Stimulated activated effector memory CD8-positive, alpha-beta T cell treated with anti-CD3 and anti-CD28 coated beads, Interleukin-12 subunit alpha, Interleukin-12 subunit beta, amount 100 ng/mL, for 72 hours (primary cell): ENCODE results near the gene PPP1R26.
"Not testable (repeated sequence)": the region's sequence is repeated elsewhere in the genome, so short reads cannot be mapped to it uniquely, and the experiment has no call there.

Source experiments
- ATAC-seq: fragments of 150-1000 bp; cut with Tn5 transposase; 2 replicates; pipeline ENCODE4 v1.10.0; 2021
- DNase-seq, 2 donors: peaks; one replicate each; pipeline ENCODE4 v3.0.0; 2021 to 2022; ENCODE audit warnings: low spot score in 2 of 2
- H3K27ac Mint-ChIP-seq: one replicate; pipeline ENCODE4 v1.8.0; 2022; ENCODE audit warnings: mild to moderate bottlenecking, mixed read lengths
- H3K36me3 Mint-ChIP-seq: one replicate; pipeline ENCODE4 v1.8.0; 2022; ENCODE audit warnings: mild to moderate bottlenecking, mixed read lengths
- H3K4me1 Mint-ChIP-seq: one replicate; pipeline ENCODE4 v1.8.0; 2022; ENCODE audit warnings: mixed read lengths
- H3K4me3 Mint-ChIP-seq: one replicate; pipeline ENCODE4 v1.8.0; 2022; ENCODE audit warnings: mild to moderate bottlenecking, mixed read lengths
- H3K9me3 Mint-ChIP-seq: one replicate; pipeline ENCODE4 v1.8.0; 2022; ENCODE audit warnings: mixed read lengths

PPP1R26 gene

DNA sequence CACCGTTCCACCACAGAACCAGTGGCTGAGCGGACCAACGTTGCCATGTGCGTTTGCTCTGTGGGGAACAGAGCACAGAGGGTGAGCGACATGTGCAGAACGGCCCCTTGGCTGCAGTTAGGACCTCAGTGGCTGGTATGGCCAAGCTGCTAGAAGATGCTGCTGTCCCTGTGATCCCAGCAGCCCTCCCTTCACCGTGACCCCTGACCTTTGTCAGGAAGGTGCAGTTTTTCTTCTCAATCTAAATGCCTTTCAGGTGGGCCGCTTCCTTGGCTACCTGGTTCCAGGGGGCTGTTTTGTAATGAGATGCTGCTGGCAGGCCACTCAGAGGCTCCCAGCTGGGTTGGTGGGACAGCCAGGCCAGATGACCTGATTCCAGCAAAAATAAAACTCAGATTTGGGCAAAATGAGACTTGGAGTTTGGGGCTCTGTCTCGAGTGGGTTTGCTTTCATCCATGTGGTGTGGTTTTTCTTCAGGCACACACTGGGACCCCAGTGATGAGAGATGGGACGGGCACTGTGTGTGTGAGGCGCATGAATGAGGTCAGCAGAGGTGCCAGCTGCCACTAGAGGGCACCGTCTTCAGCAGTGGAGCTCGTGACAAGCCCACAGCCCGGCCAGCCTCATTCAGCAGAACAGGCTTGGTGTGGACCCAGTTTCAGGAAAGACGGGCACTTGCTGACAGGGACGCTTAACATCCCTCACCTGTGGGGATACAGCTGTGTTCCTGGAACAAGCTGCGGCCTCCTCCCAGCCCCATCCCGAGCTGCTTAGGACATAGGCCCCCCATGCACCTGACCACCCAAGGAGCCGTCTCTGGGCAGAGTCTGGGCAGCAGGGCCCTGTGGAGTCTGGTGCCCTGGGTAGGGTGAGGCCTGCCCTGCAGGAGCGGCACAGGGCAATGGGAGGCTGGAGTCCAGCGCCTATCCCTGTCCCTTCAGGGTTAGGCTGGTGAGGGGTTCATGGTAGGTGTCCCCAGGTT, 25.0 kb downstream of the PPP1R26 start:
- Mint-ChIP-seq H3K36me3 (peaks cover 49% of the 10 kb centered on the region), H3K27ac (peak overlapping the region; percentile 26), H3K9me3 (peaks cover 8% of the 10 kb centered on the region), H3K4me3 (no peak overlapping the region), H3K4me1 (peaks cover 36% of the 10 kb centered on the region)
- DNase-seq (peak; percentile 35 to 62), ATAC-seq (peak; percentile 27)

DNA sequence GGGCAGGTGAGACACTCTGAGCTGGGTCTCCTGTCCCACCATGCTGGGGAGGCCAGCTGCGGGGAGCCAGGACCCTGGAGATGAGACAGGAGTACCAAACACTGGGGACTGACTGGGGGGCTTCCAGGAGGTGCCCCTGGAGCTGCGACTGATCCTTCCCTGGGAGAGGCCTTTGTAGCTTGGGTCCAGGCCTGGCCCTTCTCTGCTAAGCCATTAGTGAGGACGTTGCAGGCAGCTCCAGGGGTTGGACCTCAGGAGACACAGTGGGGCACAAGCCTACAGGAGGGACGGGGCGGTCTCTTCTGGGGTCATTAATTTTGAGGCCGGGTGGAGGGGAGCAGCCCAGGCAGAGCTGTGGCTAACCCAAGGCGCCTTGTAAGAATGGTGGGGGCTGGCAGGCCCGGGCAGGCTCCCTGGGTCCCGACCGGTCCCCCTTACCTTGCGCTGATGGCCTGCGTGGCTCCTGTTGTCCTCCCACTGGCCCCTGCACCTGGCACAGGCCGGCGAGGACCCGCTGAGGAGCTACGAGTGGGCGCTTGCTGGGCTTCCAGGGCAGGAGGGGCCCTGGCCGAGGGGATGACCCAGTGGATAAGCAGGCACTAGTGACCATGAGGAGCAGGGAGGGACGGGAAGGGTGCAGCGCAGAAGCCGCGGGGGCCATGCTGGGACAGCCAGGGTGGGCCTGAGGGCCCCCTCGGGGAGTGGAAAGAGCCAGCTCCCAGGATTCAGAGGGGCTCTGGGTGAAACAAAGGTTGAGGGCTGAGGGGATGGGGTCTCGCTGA, 26.0 kb downstream of the PPP1R26 start:
- Mint-ChIP-seq H3K4me3 (no peak overlapping the region), H3K36me3 (peaks cover 45% of the 10 kb centered on the region), H3K27ac (peak overlapping the region; percentile 26), H3K4me1 (peaks cover 33% of the 10 kb centered on the region), H3K9me3 (peaks cover 8% of the 10 kb centered on the region)
- DNase-seq: no peak
- ATAC-seq: no peak

DNA sequence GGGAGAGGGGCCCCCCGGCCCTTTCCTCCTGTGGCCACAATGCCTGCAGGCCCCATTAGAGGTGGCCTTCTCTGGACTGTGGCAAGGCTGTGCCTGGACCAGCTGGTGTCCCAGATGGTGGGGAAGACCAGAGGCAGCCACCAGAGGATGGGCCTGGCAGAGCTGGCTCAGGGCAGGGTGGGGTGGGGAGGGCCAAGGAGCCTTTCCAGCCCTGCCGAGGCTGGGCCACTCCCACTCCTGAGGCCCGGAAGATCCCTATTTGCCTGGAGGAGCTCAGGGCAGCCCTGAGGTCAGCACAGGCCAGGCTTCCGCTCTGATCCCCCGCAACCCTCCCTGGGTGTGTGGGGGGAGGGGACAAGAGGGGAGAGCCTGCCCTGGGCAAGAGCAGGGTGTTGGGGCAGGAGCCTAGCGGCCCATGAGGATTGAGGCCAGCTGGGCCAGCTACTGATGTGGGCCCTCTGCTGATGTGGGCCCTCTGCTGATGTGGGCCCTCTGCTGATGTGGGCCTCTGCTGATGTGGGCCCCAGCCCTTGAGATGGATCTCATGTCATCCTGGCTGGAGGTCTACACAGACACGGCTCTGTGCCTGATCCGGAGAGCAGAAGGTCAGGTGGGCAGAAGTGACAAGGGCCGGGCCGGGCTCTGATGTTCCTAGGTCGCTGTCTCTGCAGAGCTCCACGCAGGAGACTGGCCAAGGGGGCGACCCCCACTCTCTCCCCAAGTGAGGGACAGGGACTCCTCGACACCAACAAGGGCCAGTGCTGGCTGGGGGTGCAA, 26.9 kb downstream of the PPP1R26 start:
- DNase-seq (no peak), ATAC-seq (no peak)
- Mint-ChIP-seq H3K4me1 (peaks cover 39% of the 10 kb centered on the region), H3K36me3 (peaks cover 39% of the 10 kb centered on the region), H3K4me3 (no peak overlapping the region), H3K9me3 (peaks cover 8% of the 10 kb centered on the region), H3K27ac (no peak overlapping the region)

DNA sequence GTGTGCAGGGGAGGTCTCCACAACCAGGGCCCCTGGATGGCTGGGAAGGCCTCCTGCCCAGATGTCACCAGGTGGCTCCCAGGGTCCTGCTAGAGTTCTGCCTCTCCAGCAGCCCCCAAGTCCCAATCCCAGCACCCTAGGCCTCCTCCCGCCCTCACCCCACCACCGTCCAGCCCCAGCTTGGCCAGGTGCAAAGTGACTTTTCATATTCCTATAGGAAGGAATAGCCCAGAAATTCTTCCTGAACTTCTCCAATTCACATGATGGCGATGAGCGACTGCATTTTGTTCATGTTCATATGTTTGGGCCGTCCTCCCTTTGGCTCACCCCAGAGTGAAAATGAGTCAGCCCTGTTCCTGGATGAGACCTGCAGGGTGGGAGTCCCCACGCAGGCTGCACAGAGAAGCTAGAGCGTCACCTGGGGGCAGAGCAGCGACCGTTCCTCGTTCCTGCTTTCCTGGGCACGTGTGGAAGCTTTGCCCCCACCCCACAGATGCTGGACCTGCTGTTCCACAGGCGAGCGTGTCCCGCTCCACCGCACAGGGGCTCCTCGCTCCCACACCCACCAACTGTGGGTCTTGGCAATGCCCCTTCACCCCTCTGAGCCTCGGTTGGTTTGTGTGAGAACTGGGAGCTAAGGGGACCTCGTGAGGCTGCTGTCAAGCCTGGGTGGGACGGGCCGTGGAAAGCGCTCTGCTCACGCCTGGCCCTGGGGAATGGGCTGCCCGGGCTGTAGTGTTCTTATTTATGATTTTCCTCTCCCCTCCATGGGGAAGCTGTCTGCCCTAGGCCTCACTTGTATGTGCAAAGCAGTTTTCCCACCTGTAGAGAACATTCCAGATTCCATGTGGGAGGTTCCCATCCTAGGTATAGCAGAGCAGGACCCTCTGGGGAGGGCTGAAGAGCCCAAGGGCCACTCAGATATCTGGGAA, 27.8 kb downstream of the PPP1R26 start:
- Mint-ChIP-seq H3K4me1 (peaks cover 39% of the 10 kb centered on the region), H3K27ac (no peak overlapping the region)
- ATAC-seq: no peak

DNA sequence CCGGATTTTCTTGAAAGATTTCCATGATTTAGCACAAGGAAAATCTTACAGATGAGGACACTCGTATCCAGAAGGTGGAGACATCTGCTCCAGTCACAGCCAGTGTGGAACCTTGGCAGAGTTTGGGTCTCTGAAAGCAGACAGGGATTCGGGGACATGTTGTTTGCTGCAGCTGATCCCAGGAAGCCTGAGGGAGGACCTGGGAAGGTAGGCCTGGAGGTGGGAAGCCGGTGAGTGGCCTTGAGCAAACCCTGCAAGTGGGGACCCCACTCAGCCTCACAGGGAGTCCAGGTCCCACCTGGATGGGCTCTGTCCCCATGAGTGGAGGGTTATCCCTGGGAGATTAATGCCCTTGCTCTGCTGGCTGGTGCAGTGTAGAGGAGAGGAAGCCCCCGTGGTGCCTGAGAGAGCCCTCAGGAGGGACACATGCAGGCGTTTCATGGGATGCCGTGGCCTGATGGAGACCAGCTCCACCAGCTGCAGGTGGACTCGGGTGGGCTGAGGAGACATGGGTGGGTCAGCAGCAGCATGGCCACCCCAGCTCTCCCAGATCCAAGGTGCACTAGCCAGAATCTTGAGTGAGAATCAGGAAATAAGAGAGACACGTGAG, 28.7 kb downstream of the PPP1R26 start:
- no peak overlapping the region for H3K4me3 Mint-ChIP-seq
- ATAC-seq: no peak
- H3K4me1 Mint-ChIP-seq: peaks cover 37% of the 10 kb centered on the region
- peaks cover 23% of the 10 kb centered on the region for H3K36me3 Mint-ChIP-seq
- H3K9me3 Mint-ChIP-seq: peaks cover 8% of the 10 kb centered on the region
- no peak overlapping the region for H3K27ac Mint-ChIP-seq
- DNase-seq: no peak

More for the DNA sequence above, 27.8 kb downstream of the PPP1R26 start:
- H3K36me3 Mint-ChIP-seq: peaks cover 32% of the 10 kb centered on the region
- no peak overlapping the region for H3K4me3 Mint-ChIP-seq
- DNase-seq: no peak
- H3K9me3 Mint-ChIP-seq: peaks cover 8% of the 10 kb centered on the region

DNA sequence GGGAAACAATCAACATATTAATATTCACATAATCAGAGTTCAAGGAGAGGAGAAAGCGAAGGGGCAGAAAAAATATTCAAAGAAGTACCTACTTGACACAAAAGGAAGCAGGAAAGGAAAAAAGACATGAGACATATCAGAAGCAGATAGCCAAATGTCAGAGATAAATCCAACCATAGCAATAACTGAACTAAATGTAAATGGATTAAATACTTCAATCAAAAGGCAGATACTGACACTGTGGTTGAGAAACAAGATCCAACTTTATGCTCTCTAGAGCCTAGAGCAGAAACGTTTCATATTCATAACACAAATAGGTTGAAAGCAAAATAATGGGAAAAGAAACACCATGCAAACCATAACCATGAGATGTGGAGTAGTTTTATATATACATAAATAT, 29.9 kb downstream of the PPP1R26 start:
- Mint-ChIP-seq H3K4me1 (peaks cover 28% of the 10 kb centered on the region), H3K4me3 (no peak overlapping the region), H3K36me3 (peaks cover 11% of the 10 kb centered on the region), H3K9me3 (peaks cover 8% of the 10 kb centered on the region), H3K27ac (no peak overlapping the region)
- ATAC-seq: no peak
- no peak for DNase-seq

DNA sequence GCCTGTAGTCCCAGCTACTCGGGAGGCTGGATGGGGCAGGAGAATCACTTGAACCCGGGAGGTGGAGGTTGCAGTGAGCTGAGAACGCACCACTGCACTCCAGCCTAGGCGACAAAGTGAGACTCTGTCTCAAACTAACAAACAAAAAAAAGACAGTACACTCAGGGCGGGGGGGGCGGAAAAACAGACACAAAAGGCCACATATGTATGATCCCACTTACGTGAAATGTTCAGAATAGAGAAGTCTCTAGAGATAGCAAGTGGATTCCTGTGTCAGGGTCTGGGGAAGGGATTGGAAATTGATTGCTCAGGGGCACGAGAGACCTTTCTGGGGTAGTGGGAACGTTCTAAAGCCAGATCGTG, 32.6 kb downstream of the PPP1R26 start:
- no peaks in the 10 kb centered on the region for H3K36me3 Mint-ChIP-seq
- no peak overlapping the region for H3K4me3 Mint-ChIP-seq
- ATAC-seq: no peak
- peaks cover 8% of the 10 kb centered on the region for H3K9me3 Mint-ChIP-seq
- DNase-seq: no peak
- no peak overlapping the region for H3K27ac Mint-ChIP-seq
- peaks cover 21% of the 10 kb centered on the region for H3K4me1 Mint-ChIP-seq

DNA sequence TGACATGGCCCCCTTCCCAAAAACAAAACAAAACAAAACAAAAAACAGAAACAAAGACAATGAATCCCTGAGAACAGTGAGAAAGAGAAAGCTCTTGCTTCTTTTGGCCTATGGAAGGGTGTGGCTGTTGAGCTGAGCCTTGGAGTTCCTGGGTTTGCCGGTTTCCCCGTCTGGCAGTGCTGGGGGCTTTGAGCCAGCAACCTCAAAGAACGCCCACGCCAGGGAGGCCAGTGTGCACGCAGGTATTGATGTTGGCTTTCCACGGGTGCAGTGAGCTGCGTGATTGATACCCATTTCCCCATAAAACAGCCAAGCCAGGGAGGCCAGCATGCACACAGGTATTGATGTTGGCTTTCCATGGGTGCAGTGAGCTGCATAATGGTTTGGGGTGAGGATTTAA, 33.3 kb downstream of the PPP1R26 start:
- DNase-seq (no peak), ATAC-seq (no peak)
- Mint-ChIP-seq H3K36me3 (no peaks in the 10 kb centered on the region), H3K4me1 (peaks cover 21% of the 10 kb centered on the region), H3K9me3 (peaks cover 8% of the 10 kb centered on the region), H3K27ac (no peak overlapping the region), H3K4me3 (no peak overlapping the region)

DNA sequence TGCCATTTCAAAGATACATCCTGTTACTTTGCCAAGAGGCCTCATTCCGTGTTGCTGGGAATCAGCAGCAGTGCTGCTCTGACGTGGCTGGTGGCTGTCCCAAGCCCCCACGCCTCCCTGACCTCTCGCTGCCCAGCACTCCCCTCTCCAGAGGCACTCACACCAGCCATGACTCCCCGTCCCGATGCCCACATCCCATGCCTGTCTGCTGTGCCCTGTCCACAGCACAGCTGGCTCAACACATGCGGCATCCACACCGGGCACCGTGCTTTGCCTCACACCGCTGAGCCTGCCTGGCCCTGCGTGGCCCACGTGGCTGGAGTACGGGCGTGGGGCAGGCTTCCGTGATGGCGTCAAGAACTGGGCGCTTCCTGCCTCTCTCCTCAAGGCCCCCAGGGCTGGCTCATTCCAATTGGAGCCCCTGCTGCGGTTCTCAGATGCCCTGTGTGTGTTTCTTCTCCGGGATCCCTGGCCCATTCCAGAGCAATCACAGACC, 33.8 kb downstream of the PPP1R26 start:
- H3K9me3 Mint-ChIP-seq: peaks cover 8% of the 10 kb centered on the region
- H3K36me3 Mint-ChIP-seq: no peaks in the 10 kb centered on the region
- DNase-seq: no peak

DNA sequence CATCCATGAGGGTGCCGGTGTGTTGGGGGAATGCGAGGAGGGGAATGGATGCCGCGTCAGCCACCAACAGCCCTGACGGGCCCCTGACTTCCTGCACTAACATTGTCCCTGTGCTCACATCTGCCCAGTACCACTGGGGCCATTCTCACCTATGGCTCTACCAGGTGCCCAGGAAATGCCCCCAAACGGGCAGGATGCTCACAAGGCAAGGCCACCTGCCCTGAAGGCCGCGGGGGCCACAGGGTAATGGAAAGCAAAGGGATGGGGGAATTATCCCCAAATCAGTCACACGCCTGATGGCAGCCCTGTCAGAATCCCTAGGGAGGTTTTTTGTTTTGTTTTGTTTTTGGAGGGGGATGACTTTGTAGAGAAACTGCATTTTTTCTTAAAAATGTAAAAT, 34.3 kb downstream of the PPP1R26 start:
- H3K27ac Mint-ChIP-seq, H3K9me3 Mint-ChIP-seq, H3K36me3 Mint-ChIP-seq, ATAC-seq, DNase-seq, H3K4me3 Mint-ChIP-seq: not testable (repeated sequence)
- peaks cover 21% of the 10 kb centered on the region for H3K4me1 Mint-ChIP-seq

More for the DNA sequence above, 33.8 kb downstream of the PPP1R26 start:
- peaks cover 21% of the 10 kb centered on the region for H3K4me1 Mint-ChIP-seq
- ATAC-seq: no peak
- H3K4me3 Mint-ChIP-seq: no peak overlapping the region
- no peak overlapping the region for H3K27ac Mint-ChIP-seq

DNA sequence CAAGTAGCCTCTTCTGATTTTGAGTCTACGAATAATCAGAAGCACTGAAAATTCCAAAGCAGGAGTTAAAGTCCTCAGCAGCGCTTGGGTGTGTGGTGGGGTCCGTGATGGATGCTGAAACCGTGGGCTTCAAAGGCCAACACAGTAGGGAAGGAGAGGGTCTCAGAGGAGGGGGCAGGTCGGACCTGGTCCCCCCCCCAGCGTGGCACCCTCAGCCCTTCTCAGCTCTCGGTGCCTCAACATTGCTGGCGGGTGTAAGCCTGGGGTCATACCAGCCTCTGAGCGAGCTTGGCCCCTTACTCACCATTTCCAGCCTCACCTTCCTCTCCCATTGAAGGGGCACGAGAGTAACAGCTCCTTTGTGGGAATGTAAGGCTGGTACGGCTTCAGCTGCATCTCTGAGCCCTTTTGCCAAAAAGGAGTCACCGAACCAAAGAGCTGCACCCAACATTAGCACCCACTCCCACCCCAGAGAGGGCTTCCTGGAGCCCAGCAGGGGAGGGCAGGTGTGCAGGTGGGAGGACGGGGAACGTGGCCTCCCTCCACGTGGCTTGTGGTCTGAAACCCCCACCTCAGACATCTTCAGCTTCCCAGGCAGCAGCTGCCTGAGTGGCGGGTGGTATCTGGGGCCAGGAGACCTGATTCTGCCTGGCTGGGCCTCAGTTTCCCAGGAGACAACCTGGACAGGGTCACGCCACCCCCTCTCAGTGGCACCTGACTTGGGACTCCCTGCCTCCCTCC, 34.9 kb downstream of the PPP1R26 start:
- Mint-ChIP-seq H3K36me3 (no peaks in the 10 kb centered on the region), H3K9me3 (no peaks in the 10 kb centered on the region), H3K4me1 (peaks cover 21% of the 10 kb centered on the region), H3K4me3 (no peak overlapping the region), H3K27ac (no peak overlapping the region)
- DNase-seq: no peak
- no peak for ATAC-seq

DNA sequence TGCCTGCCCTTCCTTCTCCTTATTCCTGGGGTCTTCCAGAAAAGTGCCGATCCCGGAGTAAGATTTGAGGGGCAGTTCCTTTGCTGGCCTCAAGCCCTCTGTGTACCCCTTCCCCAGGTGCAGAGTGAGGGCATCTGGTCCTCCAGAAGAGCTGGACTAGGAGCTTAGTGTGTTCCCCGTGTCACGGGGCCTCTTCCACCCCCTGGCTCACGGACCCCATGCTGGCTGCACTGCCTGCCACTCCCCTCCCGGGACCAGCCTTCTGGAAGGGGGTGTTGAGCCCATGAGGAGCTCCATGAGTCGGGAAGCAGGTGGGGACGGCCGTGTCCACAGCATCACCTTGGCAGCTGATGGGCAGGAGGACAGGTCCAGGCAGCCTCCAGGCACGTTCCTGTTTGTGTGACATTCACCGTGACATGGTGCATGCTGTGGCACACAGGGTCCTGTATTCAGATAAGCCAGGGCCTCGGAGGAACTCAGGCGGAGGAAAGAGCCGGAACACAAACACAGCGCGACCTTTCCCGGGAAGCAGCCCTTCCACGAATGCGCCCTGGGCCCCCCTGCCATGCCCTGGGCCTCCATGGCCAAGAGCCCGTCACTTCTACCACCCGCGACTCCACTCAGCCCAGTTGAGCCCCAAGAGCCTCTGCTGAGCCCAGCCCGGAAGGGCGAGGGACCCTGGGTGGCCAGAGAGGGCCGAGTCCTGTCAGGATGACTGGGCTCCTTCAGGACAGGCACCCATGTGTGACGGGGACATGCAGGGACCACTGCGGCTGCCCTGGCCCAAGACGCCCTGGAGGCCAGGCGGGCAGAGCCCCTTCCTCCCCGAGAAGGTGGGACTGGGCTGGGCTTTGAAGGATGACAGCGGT, 35.7 kb downstream of the PPP1R26 start:
- Mint-ChIP-seq H3K27ac (peak overlapping the region; percentile 32), H3K9me3 (no peaks in the 10 kb centered on the region), H3K4me3 (no peak overlapping the region), H3K36me3 (no peaks in the 10 kb centered on the region), H3K4me1 (peaks cover 21% of the 10 kb centered on the region)
- no peak for DNase-seq
- ATAC-seq: no peak
